ENCODE results near the gene BBX.

DNA sequence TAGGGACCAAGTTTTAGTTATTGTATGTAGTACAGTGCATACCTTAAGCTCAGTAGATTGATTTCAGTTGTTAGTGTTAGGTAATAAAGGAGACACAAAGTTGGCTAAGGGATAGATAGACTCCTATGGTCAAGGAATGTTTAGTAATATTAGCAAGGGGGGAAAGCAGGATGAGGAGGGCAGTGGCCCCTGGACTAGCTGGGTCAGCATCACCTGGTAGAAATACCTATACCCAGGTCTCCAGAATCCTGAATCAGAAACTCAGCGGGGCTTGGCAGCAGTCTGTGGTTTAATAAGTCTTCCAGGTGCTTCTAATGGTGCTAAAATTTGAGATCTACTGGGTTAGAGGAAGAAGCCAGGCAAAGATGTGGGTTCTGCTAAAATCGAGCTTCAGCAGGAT is 35.0 kb downstream of the BBX start:
- TF ChIP-seq, protein P1, sequence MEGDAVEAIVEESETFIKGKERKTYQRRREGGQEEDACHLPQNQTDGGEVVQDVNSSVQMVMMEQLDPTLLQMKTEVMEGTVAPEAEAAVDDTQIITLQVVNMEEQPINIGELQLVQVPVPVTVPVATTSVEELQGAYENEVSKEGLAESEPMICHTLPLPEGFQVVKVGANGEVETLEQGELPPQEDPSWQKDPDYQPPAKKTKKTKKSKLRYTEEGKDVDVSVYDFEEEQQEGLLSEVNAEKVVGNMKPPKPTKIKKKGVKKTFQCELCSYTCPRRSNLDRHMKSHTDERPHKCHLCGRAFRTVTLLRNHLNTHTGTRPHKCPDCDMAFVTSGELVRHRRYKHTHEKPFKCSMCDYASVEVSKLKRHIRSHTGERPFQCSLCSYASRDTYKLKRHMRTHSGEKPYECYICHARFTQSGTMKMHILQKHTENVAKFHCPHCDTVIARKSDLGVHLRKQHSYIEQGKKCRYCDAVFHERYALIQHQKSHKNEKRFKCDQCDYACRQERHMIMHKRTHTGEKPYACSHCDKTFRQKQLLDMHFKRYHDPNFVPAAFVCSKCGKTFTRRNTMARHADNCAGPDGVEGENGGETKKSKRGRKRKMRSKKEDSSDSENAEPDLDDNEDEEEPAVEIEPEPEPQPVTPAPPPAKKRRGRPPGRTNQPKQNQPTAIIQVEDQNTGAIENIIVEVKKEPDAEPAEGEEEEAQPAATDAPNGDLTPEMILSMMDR (IDR thresholded peaks at IDR 0.05): no peak
- TF ChIP-seq POLR2A (IDR thresholded peaks at IDR 0.05): no peak
